Measurements from ENCODE around the gene YPEL2.

DNA sequence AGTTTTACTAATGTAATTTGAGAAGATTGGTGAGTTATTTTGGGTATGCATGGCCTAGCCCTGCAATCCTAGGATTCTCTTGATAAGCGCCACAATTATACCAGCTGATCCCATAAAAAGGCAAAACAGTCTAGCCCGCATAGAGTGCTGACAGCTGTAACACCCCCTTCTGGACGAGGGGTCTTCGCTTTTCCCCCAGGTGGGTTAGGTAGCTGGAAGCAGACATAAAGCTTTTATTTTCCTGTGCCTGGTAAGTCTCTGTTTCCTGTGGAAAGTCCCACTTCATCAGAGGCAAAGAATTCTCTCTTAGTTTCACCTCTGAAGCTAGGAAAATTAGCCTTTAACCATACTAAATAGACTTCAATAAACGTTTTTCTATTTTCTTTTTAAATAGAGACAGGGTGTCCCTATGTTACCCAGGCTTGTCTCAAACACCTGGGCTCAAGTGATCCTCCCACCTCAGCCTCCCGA lies 108.3 kb downstream of the YPEL2 start:
- no peak for TF ChIP-seq CTCF (IDR thresholded peaks at IDR 0.05; ENCODE audit: insufficient read depth, low read depth, low read length)
- TF ChIP-seq EZH2 (IDR thresholded peaks at IDR 0.05; ENCODE audit: insufficient read depth, low read length): no peak

Measured in astrocyte (in vitro differentiated cells and primary cell).